GM19455 (cell line): ENCODE measurements around the gene CRNKL1.
A peak's percentile ranks its signal among the peaks of the same experiment; 100 is the strongest.

Experiments
- ATAC-seq: cut with Tn5 transposase; IDR thresholded peaks from one replicate; pipeline ENCODE4 v1.9.1; 2021; ENCODE audit not compliant: unreplicated experiment

The CRNKL1 gene

DNA sequence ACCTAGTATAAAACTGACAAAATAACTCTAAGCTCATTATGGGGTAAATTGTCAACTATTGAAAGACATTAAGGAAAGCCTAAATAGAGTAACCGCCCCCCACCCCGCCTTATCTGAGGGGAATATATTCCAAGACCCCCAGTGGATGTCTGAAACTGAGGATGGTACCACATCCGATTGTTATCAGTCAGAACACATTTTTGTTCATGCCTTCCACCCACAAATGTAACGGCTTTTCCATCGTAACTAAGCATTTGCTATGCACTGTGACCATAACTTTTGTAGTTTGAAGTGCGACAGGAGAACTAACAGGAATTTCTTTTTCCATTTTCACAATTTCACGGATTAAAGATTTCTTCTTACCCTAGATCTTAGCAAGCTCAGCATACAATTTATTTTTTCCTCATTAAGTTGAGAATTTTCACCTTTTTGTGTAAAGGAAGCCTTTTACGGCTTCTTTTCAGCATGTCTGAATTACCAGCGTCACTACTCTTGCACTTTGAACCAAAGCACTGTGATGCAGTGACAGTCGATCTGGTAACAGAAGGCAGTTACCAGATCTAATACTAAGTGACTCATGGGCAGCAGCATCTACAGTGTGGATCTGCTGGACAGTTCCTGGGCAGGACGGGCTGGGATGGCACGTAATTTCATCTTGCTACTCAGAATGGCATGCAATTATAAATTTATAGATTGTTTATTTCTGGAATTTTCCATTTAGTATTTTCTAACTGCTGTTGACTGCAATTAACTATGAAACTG is 11.9 kb upstream of the CRNKL1 start:
- no peak for ATAC-seq

GRCh38 chr20:20060234-20060998 is 8.2 kb upstream of the CRNKL1 start:
- ATAC-seq: no peak

GRCh38 chr20:20051767-20052073 is 546 bp downstream of the CRNKL1 start:
- no peak for ATAC-seq

DNA sequence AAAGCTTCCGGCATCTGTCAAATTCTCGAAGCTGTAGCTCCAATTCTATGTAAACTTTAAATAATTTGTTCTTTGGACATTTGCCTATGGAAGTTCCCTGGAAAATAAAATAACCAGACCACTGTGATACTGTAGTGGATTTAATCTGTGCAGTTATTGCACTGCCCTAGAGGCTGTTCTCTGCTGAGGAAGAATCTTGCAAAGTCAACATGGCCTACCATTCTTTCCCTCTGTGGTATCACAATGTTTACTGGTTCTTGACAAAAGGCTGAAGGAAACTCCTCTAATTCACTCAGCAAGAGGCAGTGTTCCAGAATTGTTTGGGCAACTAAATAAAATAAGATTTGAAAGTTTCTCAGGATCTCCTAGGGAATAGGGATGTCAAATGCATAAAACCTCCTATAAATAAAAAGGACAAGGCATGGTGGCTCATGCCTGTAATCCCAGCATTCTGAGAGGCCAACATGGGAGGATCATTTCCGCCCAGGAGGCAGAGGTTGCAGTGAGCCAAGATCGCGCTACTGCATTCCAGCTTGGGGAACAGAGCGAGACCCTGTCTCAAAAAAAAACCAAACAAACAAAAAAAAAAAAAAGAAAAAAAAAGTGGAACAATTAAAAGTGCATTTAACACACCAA is 12.4 kb downstream of the CRNKL1 start:
- no peak for ATAC-seq

DNA sequence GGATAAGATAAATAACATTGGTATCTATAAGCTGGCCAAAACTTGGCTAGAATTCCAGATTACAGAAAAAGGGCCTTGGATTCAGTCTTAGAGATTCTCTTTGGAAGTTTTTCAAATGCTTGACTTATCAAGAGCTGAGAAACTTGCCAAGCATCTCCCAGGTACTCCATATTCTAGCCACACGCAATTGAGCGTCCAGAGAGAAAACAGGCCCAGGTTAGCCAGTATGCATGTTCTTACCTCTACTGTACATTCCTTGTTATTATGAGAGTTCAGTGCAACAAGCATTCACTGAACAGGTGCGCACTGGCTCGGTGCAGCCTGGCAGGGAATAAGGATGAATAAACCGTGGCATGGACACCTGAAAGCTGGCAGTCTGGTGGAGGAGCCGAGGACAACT is 13.7 kb downstream of the CRNKL1 start:
- no peak for ATAC-seq

DNA sequence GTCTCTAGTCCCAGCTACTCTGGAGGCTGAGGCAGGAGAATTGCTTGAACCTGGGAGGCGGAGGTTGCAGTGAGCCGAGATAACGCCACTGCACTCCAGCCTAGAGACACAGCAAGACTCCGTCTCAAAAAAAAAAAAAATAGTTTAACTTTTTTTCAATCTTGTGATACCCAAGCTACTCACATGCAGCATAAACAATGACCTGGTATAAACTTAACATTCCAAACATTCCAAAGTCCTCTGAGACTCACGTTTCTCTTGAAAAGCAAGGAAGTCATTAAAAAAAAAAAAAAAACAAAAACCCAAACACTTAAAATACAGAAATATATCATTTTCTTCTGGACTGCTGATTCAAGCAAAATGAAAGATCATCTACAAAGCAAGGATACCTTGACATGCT is 14.3 kb downstream of the CRNKL1 start:
- ATAC-seq: no peak

GRCh38 chr20:20036756-20037155 is 15.5 kb downstream of the CRNKL1 start:
- no peak for ATAC-seq

DNA sequence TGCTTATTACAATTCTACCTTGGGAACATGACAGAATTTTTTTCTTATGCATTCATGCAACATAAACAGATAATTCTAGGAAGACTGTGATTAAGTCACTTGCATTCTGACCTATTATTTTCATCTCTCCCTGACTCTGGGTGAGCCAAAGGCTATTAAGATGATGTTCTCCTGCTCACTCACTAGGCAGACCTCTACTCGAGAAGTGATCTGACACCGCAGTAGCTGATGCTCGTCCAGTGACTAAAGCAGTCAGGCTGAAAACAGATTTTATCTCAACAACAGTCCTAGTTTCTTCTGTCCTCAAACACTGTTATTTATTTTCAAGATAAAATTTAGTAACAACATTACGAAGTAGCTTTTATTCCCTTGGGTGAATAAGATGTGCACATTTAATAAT is 17.8 kb downstream of the CRNKL1 start:
- no peak for ATAC-seq

GRCh38 chr20:20031790-20032189 is 20.5 kb downstream of the CRNKL1 start:
- ATAC-seq: no peak

GRCh38 chr20:20027284-20027683 is 25.0 kb downstream of the CRNKL1 start:
- no peak for ATAC-seq

GRCh38 chr20:20024942-20025341 is 27.3 kb downstream of the CRNKL1 start:
- no peak for ATAC-seq

DNA sequence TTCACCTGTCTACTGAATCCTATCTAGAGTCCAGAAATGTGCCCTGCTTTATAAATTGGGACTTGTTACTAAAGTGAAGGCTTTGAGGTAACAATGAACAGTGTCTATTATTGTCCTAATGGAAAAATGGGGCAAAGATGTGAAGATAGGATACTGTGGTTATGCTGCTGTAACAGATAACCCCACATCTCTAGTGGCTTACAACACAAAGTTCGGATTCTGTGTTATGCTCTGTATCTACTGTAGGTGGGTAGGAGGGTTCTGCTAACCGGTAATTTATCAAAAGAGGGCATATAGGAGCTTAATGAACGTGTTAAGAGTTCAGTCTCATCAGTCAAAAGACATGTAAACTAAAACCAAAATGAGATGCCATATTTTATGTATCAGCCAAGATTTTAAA is 28.9 kb downstream of the CRNKL1 start:
- ATAC-seq: no peak

GRCh38 chr20:20022498-20022897 is 29.8 kb downstream of the CRNKL1 start:
- peak; percentile 71 for ATAC-seq

GRCh38 chr20:20021835-20022234 is 30.4 kb downstream of the CRNKL1 start:
- no peak for ATAC-seq

DNA sequence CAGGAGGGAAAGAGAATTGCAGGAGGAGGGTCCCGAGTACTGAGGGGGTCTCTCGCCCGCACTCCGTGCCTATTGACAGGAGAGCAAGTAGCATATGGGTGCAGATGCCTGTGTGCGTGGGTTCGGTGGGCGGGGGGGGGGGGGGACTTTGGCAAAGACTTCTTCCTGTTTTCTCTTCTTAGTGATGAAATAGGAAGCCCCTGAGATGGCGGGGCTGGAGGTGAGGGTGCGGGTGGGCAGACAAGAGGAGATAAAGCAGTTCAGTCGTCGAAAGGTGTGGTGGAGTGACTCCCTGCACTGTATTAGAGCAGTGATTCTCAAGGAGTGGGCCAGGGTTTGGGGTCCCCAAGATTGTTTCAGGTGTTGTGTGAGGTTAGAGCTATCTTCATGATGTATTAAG is 31.4 kb downstream of the CRNKL1 start:
- ATAC-seq: no peak

DNA sequence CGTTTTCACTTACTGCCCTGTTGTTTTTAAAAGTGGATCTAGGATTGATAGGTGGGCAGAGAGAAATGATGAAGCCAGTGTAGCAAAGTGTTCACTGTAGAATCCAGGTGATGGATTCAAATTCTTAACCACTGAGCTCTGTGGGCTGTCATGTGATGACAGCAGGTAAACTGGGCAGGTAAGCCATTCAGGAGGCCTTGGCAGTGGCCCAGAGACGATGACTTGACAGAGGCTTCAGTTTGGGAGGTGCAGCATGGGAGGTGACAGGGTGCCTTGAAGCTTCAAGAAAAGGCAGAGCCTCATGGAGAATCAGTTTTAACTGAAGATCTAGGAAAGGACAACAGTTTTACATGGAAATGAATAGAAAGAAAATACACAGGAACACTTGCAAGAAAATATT is 33.1 kb downstream of the CRNKL1 start:
- ATAC-seq: no peak

DNA sequence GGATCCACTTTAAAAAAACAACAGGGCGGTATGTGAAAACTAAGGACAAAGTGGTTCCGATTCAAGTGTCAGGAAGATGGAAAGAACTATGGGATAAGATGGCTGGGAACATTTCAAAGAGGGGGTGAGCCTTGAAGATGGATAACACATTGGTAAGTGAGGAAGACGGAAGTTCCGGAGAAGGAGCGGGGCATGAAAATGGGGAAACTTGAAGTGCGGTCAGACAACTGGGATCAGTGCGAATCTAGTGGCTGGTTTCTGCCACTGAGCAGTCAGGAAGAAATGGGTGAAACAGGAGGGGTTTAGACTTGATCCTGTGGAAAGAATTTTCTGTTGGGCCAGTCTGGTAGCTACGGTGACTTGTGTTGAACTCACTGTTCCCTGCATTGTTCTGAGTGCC is 33.9 kb downstream of the CRNKL1 start:
- no peak for ATAC-seq

DNA sequence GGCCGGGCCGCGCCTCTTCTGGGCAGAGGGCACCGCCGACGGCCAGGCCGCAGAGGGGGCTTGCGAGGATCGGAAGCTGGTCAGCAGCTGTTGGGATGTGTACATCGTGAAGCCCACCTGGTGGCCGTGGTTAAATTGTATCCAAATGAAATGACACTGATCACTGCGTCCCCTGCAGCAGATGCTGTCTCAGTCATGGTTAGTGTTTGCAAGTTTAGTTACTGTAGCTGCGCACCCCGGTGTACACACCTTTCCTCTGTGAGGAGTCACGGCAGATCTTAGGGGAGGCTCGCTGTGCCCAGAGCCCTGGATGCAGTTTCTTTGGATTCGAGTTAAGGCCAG is 34.5 kb downstream of the CRNKL1 start:
- peak; percentile 15 for ATAC-seq

GRCh38 chr20:20017001-20017843 is 35.0 kb downstream of the CRNKL1 start, which contains the start of gene NAA20:
Gene NAA20, plus strand, starts transcription at chr20:20017362. Its CDS starts 35 bp downstream, at chr20:20017397.
- ATAC-seq: peak; percentile 98

DNA sequence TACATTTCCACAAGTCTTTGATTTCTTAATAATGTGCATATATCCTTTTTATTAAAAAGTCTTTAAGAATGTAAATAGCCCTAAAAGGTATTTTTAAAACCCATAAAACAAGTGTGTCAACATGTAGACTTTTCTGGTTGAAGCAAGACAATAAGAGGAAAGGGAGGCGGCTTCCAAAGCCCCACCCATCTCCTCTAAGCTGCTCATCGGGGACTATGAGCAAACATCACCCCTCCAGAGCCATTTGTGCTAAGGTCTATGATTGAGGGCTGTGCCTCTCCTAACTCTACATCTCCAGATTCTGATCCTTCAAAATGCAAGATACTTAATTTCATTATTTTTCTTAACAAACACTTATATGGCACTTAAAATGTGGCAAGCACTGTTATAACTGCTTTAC is 37.6 kb downstream of the CRNKL1 start:
- no peak for ATAC-seq

- no peak for ATAC-seq
Measured at GRCh38 chr20:20012541-20012940, 39.7 kb downstream of the CRNKL1 start.
